NCI-H187 treated with DMSO at 0.1 percent for 48 hours (cell line): ENCODE measurements around the gene BRAP.
"Not testable (repeated sequence)": the region's sequence is repeated elsewhere in the genome, so short reads cannot be mapped to it uniquely, and the experiment has no call there.

Source experiments
- DNase-seq: peaks from one replicate; lab custom pipeline; 2025; lab: John Stamatoyannopoulos, UW

The BRAP gene, protein sequence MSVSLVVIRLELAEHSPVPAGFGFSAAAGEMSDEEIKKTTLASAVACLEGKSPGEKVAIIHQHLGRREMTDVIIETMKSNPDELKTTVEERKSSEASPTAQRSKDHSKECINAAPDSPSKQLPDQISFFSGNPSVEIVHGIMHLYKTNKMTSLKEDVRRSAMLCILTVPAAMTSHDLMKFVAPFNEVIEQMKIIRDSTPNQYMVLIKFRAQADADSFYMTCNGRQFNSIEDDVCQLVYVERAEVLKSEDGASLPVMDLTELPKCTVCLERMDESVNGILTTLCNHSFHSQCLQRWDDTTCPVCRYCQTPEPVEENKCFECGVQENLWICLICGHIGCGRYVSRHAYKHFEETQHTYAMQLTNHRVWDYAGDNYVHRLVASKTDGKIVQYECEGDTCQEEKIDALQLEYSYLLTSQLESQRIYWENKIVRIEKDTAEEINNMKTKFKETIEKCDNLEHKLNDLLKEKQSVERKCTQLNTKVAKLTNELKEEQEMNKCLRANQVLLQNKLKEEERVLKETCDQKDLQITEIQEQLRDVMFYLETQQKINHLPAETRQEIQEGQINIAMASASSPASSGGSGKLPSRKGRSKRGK

GRCh38 chr12:111685811-111686573 lies at the start of gene BRAP, which contains the start of gene ACAD10:
Gene BRAP, minus strand, starts transcription at chr12:111685956. Its CDS starts 164 bp downstream, at chr12:111685792.
Gene ACAD10, plus strand, starts transcription at chr12:111686053. Its CDS starts 6,657 bp downstream, at chr12:111692710.
- peak; percentile 72 for DNase-seq

DNA sequence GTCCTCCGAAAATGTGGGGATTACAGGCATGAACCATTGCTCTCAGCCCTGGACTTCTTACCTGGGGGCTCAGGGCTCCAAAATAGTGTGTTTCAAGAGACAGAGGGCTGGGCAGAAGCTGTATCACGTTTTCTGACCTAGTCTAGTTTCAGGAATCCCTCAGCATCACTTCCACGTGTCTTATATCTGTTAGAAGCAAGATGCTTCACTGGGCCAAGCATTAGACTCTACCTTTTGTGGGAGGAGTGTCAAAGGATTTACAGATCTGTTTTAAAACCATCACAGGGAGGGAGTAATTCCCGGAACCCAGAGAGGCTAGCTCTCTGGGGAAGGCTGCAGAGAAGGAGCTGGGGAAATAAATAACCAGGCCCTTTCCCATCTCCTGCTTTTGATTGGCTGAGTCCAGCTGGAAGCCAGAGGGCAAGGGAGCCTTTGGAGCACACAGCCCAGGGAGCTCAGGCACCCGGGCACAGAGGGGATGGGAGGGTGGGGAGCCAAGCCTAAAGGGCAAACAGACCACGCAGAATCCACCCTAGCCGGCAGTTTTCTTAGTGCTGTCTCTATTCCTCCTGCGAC lies 47.7 kb upstream of the BRAP start:
- DNase-seq, result no peak

DNA sequence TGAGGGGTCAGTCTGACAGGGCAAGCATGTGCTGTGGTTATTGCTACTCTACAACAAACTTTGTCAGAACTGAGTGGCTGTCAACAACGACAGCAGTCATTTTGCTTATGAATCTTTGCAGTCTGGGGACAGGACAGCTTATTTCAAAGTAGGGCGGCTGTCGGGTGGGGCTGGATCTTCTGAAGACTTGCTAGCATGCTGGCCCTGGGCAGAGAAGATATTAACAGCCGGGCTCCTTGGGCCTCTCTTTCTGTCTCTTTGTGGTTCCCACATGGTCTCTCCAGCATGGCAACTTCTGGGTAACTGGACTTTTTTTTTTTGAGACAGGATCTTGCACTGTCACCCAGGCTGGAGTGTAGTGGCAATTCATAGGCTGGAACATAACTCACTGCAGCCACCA lies 47.0 kb upstream of the BRAP start:
- DNase-seq, result no peak

DNA sequence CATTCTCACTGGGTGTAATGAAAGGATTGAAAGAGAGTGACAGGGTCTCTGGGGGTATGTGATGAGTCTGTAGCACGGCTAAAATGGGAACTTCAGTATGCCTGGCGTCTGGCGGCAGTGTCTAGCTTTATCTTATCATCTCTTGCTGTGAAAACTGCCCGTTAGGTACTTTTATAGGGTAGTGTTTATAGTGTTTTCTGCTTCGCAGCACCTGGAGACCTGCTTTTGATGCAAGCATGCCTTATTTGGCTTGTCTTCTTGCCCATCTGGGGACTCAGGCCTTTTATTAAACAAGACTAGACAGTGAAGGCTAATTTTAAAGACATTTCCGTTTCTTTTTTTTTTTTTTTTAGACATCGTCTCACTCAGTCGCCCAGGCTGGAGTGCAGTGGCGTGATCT lies 44.7 kb upstream of the BRAP start:
- DNase-seq, result no peak

GRCh38 chr12:111728795-111729194 lies 43.0 kb upstream of the BRAP start:
- no peak for DNase-seq

GRCh38 chr12:111723646-111724360 lies 38.0 kb upstream of the BRAP start:
- DNase-seq, result not testable (repeated sequence)

DNA sequence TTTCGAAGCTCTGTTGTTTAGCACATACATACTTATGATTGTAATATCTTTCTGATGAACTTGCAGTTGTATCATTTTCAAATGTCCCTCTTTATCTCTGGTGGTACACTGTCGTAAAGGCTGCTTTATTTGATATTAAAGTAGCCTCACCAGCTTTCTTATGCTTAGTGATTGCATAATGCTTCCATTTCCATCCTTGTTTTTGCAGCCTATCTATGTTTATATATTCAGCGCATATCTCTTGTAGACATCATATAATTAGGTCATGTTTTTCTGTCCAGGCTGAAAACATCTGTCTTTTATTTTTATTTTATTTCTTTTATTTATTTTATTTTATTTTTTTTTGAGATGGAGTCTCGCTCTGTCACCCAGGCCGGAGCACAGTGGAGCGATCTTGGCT lies 34.7 kb upstream of the BRAP start:
- DNase-seq, result no peak

GRCh38 chr12:111719316-111719715 lies 33.6 kb upstream of the BRAP start:
- DNase-seq, result not testable (repeated sequence)

- no peak for DNase-seq
These were observed 29.5 kb upstream of the BRAP start for GRCh38 chr12:111715279-111715678.

DNA sequence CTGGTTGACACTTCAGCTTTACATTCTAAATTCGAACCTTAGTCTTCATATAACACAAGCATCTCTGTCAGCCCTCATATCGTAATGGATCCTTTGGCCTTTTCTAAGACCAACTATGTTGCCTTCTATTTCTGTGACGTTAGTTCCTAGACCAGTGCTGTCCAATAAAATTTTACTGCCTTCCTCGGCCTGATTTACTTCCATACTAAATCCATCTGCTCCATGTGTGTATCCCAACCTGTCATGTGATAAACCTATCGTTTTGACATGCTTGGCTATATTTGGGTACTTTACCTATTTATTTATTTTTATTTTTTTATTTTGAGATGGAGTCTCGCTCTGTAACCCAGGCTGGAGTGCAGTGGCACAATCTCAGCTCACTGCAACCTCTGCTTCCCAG lies 20.4 kb upstream of the BRAP start:
- no peak for DNase-seq

DNA sequence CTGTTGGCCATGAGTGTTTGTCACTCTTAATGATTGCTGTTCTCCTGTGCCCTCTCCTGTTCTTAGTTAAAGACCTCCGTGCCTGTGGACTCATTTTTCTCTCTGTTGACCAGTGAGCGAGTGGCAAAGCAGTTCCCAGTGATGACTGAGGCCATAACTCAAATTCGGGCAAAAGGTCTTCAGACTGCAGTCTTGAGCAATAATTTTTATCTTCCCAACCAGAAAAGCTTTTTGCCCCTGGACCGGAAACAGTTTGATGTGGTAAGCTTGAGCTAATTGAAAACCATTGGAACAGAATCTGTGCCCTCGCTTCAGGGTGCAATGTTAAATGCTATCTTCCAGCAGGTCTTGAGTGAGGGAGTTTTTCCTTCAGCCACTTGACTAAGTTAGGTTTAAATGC lies 19.9 kb upstream of the BRAP start:
- DNase-seq, result no peak

DNA sequence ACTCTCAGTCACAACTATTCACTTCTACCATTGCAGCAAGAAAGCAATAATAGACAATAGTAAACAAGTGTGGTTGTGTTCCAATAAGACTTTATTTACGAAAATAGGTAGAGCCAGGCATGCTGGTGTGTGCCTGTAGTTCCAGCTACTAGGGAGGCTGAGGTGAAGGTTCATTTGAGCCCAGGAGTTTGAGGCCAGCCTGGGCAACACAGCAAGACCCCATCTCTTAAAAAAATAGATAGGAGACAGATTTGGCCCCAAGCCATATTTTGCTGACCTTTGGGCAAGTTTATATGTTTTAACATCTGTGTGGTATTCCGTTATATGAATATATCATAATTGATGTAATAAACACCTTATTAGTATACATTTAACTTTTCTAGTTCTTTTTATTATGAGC lies 14.2 kb upstream of the BRAP start:
- no peak for DNase-seq

GRCh38 chr12:111693818-111694217 lies 8.1 kb upstream of the BRAP start:
- DNase-seq, result no peak

DNA sequence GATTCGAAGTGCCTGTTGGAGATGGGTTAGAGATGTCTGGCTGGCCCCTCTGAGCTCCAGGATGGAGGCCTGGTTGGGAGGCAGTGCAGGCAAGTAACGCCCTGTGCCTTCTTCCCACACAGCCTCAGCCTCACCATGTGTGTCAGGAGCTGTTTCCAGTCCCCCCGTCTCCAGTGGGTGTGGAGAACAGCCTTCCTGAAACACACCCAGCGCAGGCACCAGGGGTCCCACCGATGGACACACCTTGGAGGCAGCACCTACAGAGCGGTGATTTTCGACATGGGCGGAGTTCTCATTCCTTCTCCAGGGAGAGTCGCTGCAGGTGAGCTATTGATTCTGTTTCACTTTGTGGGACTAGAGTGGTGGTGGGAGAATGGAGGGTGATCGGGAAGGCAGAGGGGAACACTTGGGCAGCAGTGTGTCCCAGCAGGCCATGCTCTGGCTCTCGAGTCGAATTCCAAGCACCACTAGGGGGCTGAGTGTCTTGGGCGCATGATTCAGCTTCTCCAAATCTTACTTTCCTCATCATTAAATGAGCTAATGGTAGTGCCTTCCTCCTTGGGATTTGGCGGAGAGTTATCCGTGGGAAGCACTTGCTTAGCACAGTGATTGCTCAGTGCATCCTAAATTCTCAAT lies 6.9 kb upstream of the BRAP start:
- DNase-seq, result no peak

DNA sequence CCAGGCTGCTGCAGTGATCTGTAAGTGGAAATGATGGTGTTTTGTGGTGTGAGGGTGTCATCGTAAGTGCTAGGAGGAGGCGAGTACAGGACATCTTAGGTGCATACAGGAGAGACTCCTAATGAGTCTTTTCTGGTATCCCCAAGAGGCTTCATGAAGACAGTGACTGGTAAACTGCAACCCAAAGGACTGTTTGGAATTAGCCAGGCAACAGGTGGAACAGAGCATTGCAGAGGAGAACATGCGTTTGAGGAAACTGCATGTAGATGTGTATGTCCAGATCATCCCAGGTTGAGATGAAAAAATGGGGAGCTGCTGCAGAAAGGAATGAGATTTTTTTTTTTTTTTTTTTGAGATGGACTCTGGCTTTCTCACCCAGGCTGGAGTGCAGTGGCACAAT lies 5.5 kb upstream of the BRAP start:
- no peak for DNase-seq

GRCh38 chr12:111687952-111688351 lies 2.2 kb upstream of the BRAP start:
- DNase-seq, result no peak

GRCh38 chr12:111687255-111687654 lies 1.5 kb upstream of the BRAP start:
- DNase-seq, result no peak

GRCh38 chr12:111686574-111687105 lies 884 bp upstream of the BRAP start:
- no peak for DNase-seq

DNA sequence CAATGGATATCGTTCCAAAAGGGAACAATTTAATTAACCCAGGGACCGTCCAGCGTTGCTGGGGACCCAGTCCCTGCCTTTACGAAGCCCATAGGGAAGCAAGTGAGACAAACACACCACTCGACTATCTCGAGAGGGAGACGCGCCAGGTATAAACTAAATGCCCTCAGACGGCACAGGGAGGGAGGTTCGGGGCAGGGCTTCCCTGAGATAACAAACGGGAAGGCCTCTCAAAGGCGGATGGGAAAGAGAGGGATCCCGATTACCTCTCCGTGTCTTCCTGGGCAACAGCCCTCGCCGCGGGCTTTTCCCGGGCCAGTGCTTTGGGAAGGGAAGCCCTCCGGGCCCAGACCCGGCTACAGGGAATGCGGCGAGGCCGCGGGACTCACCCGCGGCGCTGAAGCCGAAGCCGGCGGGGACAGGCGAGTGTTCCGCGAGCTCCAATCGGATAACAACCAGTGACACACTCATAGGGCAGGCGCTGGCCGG lies 390 bp downstream of the BRAP start:
- DNase-seq, result no peak

GRCh38 chr12:111684485-111685198 lies 1.1 kb downstream of the BRAP start:
- DNase-seq, result not testable (repeated sequence)
